NT2/D1 (cell line): ENCODE results near the gene STPG2.

Source experiments
- DNase-seq: peaks from one replicate; pipeline ENCODE4 v3.0.0-alpha.2; 2011; ENCODE audit warnings: low read depth, low spot score
- H3K27me3 ChIP-seq: 2 replicates; pipeline ENCODE4 v1.6.0; 2011; ENCODE audit warnings: mild to moderate bottlenecking; ENCODE audit not compliant: insufficient read length, insufficient read depth
- H3K36me3 ChIP-seq: 2 replicates; pipeline ENCODE4 v1.6.1; 2011; ENCODE audit warnings: mild to moderate bottlenecking, low read length, mixed read lengths; ENCODE audit not compliant: insufficient read depth, insufficient read length
- H3K4me1 ChIP-seq: 2 replicates; pipeline ENCODE4 v1.5.1; 2011; ENCODE audit not compliant: insufficient read depth, insufficient read length
- H3K4me3 ChIP-seq: 2 replicates; pipeline ENCODE4 v1.5.1; 2011; ENCODE audit warnings: low read depth; ENCODE audit not compliant: insufficient read length
- H3K9ac ChIP-seq: 2 replicates; pipeline ENCODE4 v1.6.0; 2011; ENCODE audit warnings: low read depth; ENCODE audit not compliant: insufficient read length
- H3K9me3 ChIP-seq: 2 replicates; pipeline ENCODE4 v1.5.1; 2011; ENCODE audit warnings: mild to moderate bottlenecking, low read length; ENCODE audit not compliant: insufficient read depth
- SUZ12 ChIP-seq: IDR thresholded peaks from 2 replicates; pipeline ENCODE4 v1.6.1; 2011; ENCODE audit not compliant: insufficient read length, insufficient read depth; ENCODE audit errors: extremely low read depth
- YY1 ChIP-seq: IDR thresholded peaks from 2 replicates; pipeline ENCODE4 v1.6.1; 2011; ENCODE audit not compliant: insufficient read length, insufficient read depth
- ZNF274 ChIP-seq: IDR thresholded peaks from 2 replicates; pipeline ENCODE4 v1.6.1; 2011; ENCODE audit warnings: mild to moderate bottlenecking, low read depth, low read length

STPG2 gene

DNA sequence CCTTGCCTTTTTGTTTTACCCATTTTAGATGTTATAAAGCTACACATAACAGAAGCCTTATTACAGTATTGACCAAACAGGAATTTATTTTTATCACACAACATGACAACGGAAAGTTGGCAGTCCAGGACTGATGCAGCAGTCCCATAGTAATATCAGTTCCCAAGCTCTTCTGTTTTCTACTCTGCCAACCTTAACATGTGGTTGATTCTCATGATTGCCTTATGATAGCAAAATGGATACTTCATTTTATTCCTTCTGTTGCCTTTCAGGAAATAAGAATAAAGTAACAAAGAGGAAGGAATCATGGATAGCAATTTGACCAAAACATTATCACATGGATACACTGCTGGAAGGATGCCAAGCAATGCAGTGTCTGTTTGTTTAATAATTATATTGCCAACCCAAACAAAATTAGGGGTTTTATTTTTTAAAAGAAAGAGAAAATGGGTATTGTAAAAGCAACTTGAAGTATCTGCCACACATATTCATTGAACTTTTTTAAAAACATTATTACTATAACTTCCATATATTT is 275.7 kb downstream of the STPG2 start:
- H3K9ac ChIP-seq, result no peak overlapping the region
- TF ChIP-seq ZNF274, result no peak
- no peak for TF ChIP-seq SUZ12
- TF ChIP-seq YY1, result no peak
- H3K4me3 ChIP-seq, result no peak overlapping the region
- H3K4me1 ChIP-seq, result no peaks in the 10 kb centered on the region
- no peaks in the 10 kb centered on the region for H3K9me3 ChIP-seq
- DNase-seq, result no peak
- H3K27me3 ChIP-seq, result no peaks in the 10 kb centered on the region
- no peaks in the 10 kb centered on the region for H3K36me3 ChIP-seq

DNA sequence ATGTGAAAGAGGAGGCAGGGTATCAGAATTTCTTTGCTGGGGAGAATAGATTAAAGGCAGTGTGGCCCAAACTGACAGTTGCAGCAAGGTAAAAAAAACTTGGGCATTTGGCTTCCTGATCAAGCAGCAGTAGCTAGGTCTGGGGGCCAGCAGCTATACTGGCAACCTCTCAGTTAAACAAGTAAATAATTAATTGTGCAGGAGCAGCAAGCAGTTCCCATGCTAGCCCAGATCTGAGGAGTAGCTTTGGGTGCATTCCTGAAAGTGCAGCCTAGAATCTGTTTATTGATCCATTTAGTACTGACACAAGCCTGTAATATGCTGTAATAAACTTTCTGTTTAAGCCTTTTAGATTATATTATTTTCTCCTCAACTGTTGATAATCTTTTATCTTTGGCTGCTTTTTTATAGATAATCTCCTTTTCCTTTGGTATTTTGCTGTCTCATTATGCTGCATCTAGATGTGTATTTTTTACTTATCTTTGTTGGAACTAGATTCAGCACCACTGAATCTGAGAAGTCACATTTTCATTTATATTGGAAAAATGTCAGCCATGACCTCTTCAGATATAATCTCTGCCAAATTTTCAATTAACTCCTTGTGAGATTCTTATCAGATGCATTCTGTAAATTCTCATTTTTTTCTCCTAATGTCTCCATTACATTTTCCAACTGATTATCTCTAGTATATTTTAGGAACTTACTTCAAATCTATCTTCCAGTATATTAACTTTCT is 276.3 kb downstream of the STPG2 start:
- Histone ChIP-seq H3K9ac (no peak overlapping the region), H3K27me3 (no peaks in the 10 kb centered on the region), H3K36me3 (no peaks in the 10 kb centered on the region), H3K9me3 (no peaks in the 10 kb centered on the region), H3K4me1 (no peaks in the 10 kb centered on the region), H3K4me3 (no peak overlapping the region)
- no peak for DNase-seq
- TF ChIP-seq ZNF274 (no peak), SUZ12 (no peak), YY1 (no peak)

DNA sequence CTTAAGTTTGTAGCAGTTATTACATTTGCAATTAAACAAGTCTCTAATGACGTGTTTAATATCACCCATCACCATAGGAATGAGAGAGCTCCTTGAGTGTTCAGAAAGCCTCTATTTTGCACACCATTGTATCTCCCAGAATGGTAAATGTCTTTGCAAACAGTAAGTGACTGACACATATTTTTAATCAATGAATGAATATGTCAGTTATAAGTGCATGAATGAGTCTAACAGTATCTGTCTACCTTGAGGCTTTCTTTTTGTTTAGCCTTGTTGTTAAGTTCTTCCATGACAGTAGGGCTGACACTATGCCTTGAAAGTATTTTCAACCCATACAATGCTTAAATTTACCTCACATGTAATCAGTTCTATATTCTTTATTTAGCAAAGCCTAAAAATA is 292.2 kb downstream of the STPG2 start:
- Histone ChIP-seq H3K4me3 (no peak overlapping the region), H3K9ac (no peak overlapping the region), H3K27me3 (no peaks in the 10 kb centered on the region), H3K9me3 (no peaks in the 10 kb centered on the region), H3K4me1 (no peaks in the 10 kb centered on the region), H3K36me3 (no peaks in the 10 kb centered on the region)
- DNase-seq, result no peak
- TF ChIP-seq SUZ12, result no peak
- TF ChIP-seq ZNF274, result no peak
- no peak for TF ChIP-seq YY1

DNA sequence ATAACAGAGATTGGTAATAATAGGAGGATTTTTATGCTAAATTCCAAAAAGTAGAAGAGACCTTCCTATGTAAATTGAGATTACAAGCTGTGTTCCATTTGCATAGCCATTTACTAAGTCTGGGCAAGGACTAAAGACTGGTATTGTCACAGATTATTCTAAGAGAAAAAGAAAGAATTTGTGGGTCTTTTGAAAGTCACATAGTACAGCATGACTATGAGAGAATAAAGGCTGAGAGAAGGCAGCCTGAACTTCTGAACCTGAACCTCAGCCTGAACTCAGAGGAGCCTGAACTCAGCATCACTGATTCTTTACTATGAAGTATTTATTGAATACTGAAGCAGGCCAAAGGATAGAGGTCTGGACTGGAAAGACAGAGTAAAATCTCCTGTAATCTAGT is 297.5 kb downstream of the STPG2 start:
- Histone ChIP-seq H3K36me3 (no peaks in the 10 kb centered on the region), H3K27me3 (no peaks in the 10 kb centered on the region), H3K4me1 (no peaks in the 10 kb centered on the region), H3K9me3 (no peaks in the 10 kb centered on the region), H3K9ac (no peak overlapping the region), H3K4me3 (no peak overlapping the region)
- peak; percentile 22 for DNase-seq
- TF ChIP-seq SUZ12, result no peak
- no peak for TF ChIP-seq YY1
- TF ChIP-seq ZNF274, result no peak

DNA sequence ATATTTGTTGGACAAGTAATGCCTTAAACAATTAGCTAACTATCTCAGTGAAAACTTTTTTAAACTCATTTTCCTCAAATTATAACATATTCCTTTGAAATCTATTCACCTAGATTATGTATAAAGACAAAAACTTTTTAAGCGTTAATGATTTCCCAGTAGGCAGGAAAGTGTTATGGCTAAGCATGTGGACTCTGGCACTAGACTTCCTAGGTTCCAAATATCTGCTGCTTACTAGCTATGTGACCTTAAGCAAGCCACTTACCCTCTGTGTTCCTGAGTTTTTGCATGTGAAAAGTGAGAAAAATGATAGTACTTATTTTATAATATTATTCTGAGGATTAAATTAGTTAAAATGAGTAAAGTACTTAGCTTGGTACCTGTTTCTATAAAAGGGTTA is 301.8 kb downstream of the STPG2 start:
- H3K27me3 ChIP-seq, result no peaks in the 10 kb centered on the region
- no peak overlapping the region for H3K4me3 ChIP-seq
- H3K9me3 ChIP-seq, result no peaks in the 10 kb centered on the region
- H3K4me1 ChIP-seq, result no peaks in the 10 kb centered on the region
- no peak for DNase-seq
- TF ChIP-seq YY1, result no peak
- no peak for TF ChIP-seq ZNF274
- TF ChIP-seq SUZ12, result no peak
- no peaks in the 10 kb centered on the region for H3K36me3 ChIP-seq
- H3K9ac ChIP-seq, result no peak overlapping the region

DNA sequence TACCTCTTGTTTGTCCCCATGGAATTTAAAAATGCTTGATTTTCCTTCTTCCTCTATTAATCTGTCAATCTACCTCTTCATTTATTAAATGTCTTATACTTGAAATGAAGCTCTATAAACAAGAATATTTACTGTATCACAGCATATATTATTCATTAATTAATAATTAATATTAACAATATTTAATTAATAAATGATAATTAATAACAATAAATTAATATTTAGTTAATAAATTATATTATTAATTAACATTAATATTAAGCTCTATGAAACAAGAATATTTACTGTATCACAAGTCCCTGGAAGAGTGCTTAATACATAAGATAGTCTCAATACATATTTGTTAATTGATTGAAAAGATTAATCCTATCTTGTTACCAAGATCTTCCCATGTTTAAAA is 306.6 kb downstream of the STPG2 start:
- Histone ChIP-seq H3K9me3 (no peaks in the 10 kb centered on the region), H3K4me1 (no peaks in the 10 kb centered on the region), H3K9ac (no peak overlapping the region), H3K36me3 (no peaks in the 10 kb centered on the region), H3K27me3 (no peaks in the 10 kb centered on the region), H3K4me3 (no peak overlapping the region)
- DNase-seq, result no peak
- TF ChIP-seq YY1 (no peak), ZNF274 (no peak), SUZ12 (no peak)

DNA sequence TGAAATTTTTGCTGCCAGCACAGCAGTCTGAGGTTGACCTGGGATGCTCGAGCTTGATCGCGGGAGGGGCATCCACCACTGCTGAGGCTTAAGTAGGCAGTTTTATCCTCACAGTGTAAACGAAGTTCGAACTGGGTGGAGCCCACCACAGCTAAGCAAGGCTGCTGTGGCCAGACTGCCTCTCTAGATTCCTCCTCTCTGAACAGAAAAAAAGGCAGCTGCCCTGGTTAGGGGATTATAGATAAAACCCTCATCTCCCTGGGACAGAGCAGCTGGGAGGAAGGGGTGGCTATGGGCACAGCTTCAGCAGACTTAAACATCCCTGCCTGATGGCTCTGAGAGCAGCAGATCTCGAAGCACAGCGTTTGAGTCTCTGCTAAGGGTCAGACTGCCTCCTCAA is 314.6 kb downstream of the STPG2 start:
- no peaks in the 10 kb centered on the region for H3K9me3 ChIP-seq
- TF ChIP-seq ZNF274 (no peak), SUZ12 (no peak), YY1 (no peak)
- no peak overlapping the region for H3K4me3 ChIP-seq

DNA sequence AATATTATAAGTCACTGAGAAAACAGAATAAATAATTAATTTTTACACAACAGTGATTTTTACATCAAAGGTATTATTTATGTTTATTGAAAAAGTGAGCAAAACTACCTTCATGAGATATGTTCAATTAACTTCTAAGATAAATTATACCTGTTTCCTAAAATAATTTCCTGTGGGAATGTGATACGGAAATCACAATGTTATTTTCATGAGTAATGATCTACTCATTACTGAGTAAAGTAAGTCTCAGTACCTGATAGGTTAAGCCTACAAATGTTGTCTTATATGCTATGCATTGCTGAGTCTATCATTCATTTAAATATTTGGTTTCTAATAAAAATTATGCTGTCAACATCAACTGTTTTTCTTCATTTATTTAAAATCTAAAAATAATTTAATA is 324.0 kb downstream of the STPG2 start:
- DNase-seq, result no peak
- TF ChIP-seq SUZ12, result no peak
- no peak for TF ChIP-seq ZNF274
- TF ChIP-seq YY1, result no peak
- Histone ChIP-seq H3K27me3 (no peaks in the 10 kb centered on the region), H3K9me3 (peaks cover 13% of the 10 kb centered on the region; the same call in 1 of the 2 replicates), H3K4me1 (no peaks in the 10 kb centered on the region), H3K36me3 (no peaks in the 10 kb centered on the region), H3K4me3 (no peak overlapping the region), H3K9ac (no peak overlapping the region)

More for the DNA sequence above, 314.6 kb downstream of the STPG2 start:
- H3K27me3 ChIP-seq, result no peaks in the 10 kb centered on the region
- H3K36me3 ChIP-seq, result no peaks in the 10 kb centered on the region
- DNase-seq, result no peak
- H3K4me1 ChIP-seq, result no peaks in the 10 kb centered on the region
- no peak overlapping the region for H3K9ac ChIP-seq
